Psoas muscle (tissue), 8 donors: Measurements from ENCODE around the gene BRD4. TPM values are rescaled to one million over a fixed set of nuclear protein-coding genes. Genes with fewer than 3 reads are reported as not detected.
A peak's percentile ranks its signal among the peaks of the same experiment; 100 is the strongest.

ENCODE experiments used
- ATAC-seq, 4 donors: fragments of 200-7000 bp; cut with Tn5 transposase; one replicate each; pipeline ENCODE4 v1.9.1; 2020; ENCODE audit warnings: moderate library complexity in 3 of 4, mild to moderate bottlenecking in 2 of 4
- DNase-seq, 2 donors: peaks; one replicate each; pipeline ENCODE4 v3.0.0-alpha.2; 2020
- H3K27ac ChIP-seq: fragments of 200-600 bp; one replicate; pipeline ENCODE4 v1.8.0; 2022
- H3K27me3 ChIP-seq, 3 donors: fragments of 200-600 bp in 1 of 3; one replicate each; pipeline versions ENCODE4 v1.6.1 to v1.8.0; 2013 to 2022; ENCODE audit warnings: low read length in 2 of 3, mild to moderate bottlenecking in 2 of 3, moderate library complexity in 1 of 3; ENCODE audit not compliant: insufficient read depth in 3 of 3
- H3K36me3 ChIP-seq, 2 donors: fragments of 200-600 bp in 1 of 2; one replicate each; pipeline versions ENCODE4 v1.6.1 to v1.8.0; 2013 to 2022; ENCODE audit warnings: low read depth in 1 of 2, mild to moderate bottlenecking in 1 of 2, moderate library complexity in 1 of 2; ENCODE audit not compliant: insufficient read depth in 1 of 2
- H3K4me1 ChIP-seq: fragments of 200-600 bp; one replicate; pipeline ENCODE4 v1.8.0; 2022
- H3K4me3 ChIP-seq: fragments of 200-600 bp; one replicate; pipeline ENCODE4 v1.8.0; 2022; ENCODE audit warnings: mild to moderate bottlenecking
- H3K9me3 ChIP-seq: fragments of 200-600 bp; one replicate; pipeline ENCODE4 v1.8.0; 2022
- WGBS, 3 donors: extraction: QIAGEN DNeasy Blood & Tissue Kit; methylation state at CpG; one replicate each; pipeline versions ENCODE4 v1.1.6 to v1.1.7; 2013; 5-methylcytosine and 5-hydroxymethylcytosine counted together
- intact Hi-C, 2 donors: fragments of 100-400 bp; cut with DNase I; formaldehyde crosslinking; loops; one replicate each; pipeline versions ENCODE4 v1.11.0 to v1.14.2; 2022
- polyA plus RNA-seq, 3 donors: library from polyadenylated mRNA; stranded (reverse); fragments of 200-250 nt; gene quantifications; one replicate each; pipeline ENCODE4 v1.2.3, GENCODE V29; 2013
- total RNA-seq, 4 donors: library from RNA; stranded (reverse); fragmentation: NEBNext Ultra II Directional in 2 of 4; extraction: Animal tissue kit (Norgen Biotek cat#: 25700) in 2 of 4; gene quantifications; one replicate each; pipeline versions ENCODE4 v1.2.1 to v1.2.4, GENCODE V29; 2021 to 2023
- TF ChIP-seq, protein P1 (sequence below): fragments of 200-600 bp; IDR thresholded peaks from one replicate; pipeline ENCODE4 v1.8.0; 2022; ENCODE audit warnings: antibody characterized with exemption
- donor health status: healthy with polysubstance abuse.
- donor health status: DM: no; HTN: no; CAD: no; lungs with moderate emphysema.
- donor health status: Bipolar disorder and iron deficiency.
- donor health status: healthy.
- donor health status: DM: yes; HTN: yes; CAD: no.
- donor health status: DM: no; HTN: no; CAD: no.
- donor health status: DM: no; HTN: no; CAD: no.
- donor health status: DM: yes; HTN: yes; CAD: no.

BRD4 gene
- total and polyA plus RNA-seq, 7 donors = 42.6 to 120 (median 98.6) TPM

DNA sequence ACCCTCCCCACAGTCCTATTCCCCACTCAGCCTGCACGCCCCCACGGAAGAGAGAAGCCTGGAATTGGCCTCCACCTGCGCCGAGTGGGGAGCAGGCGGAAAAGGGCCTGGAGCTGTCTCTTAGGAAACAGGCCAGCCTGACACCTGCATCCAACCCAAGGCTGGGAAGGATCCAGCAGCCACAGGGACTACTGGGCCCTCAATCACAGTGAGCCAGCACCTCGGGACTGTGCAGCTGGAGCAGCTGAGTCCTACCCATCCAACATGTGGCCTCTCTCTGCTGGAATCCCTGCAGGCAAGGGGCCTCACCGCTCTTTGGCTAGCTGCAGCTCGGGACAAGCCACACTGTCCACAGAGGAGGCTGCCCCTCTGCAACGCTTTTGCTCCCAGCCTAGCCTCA, 91.8 kb downstream of the BRD4 start:
- no peaks in the 10 kb centered on the region for H3K27me3 ChIP-seq
- no peak overlapping the region for H3K4me3 ChIP-seq
- ATAC-seq (peak in 1 of 4 donors; percentile 19), DNase-seq (no peak)
- H3K36me3 ChIP-seq = peaks cover 10 to 80% of the 10 kb centered on the region in 2 donors
- WGBS, 3 donors = 66 to 71% (median 69%) methylated on average over 9 of the region's 9 CpGs
- no peak overlapping the region for H3K27ac ChIP-seq
- intact Hi-C loops = no loop called here
- no peaks in the 10 kb centered on the region for H3K9me3 ChIP-seq
- H3K4me1 ChIP-seq = no peaks in the 10 kb centered on the region
- TF ChIP-seq, protein P1, sequence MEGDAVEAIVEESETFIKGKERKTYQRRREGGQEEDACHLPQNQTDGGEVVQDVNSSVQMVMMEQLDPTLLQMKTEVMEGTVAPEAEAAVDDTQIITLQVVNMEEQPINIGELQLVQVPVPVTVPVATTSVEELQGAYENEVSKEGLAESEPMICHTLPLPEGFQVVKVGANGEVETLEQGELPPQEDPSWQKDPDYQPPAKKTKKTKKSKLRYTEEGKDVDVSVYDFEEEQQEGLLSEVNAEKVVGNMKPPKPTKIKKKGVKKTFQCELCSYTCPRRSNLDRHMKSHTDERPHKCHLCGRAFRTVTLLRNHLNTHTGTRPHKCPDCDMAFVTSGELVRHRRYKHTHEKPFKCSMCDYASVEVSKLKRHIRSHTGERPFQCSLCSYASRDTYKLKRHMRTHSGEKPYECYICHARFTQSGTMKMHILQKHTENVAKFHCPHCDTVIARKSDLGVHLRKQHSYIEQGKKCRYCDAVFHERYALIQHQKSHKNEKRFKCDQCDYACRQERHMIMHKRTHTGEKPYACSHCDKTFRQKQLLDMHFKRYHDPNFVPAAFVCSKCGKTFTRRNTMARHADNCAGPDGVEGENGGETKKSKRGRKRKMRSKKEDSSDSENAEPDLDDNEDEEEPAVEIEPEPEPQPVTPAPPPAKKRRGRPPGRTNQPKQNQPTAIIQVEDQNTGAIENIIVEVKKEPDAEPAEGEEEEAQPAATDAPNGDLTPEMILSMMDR = no peak

DNA sequence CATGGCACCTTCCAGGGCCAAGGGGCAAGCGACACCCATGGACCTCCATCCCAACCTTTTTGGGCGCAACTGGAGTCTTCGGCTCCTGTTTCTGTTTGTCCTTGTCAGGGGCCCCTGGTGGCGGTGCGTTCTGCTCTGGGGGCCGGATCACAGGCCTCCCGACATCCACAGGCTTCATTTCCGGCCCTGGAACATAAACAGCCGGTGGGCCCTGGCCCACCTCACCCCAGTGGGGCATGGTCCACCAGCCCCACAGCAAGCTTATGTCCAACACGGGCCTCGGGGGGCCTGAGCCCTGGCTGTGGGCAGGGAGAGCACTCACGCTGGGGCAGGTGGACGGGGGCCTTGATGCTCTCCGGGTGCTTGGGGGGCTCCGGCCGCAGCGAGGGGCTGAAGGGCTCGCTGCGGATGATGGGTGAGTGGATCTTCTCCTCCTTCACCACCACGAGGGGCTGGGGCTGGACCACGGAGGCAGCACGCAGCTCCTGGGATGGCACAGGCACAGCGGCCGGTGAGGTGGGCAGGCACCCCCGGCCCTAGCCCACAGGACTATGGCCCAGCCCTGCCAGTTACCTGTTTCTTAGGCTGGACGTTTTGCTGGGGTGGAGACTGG, 92.9 kb downstream of the BRD4 start:
- no peak for ATAC-seq
- no peak overlapping the region for H3K27ac ChIP-seq
- intact Hi-C loops = no loop called here

DNA sequence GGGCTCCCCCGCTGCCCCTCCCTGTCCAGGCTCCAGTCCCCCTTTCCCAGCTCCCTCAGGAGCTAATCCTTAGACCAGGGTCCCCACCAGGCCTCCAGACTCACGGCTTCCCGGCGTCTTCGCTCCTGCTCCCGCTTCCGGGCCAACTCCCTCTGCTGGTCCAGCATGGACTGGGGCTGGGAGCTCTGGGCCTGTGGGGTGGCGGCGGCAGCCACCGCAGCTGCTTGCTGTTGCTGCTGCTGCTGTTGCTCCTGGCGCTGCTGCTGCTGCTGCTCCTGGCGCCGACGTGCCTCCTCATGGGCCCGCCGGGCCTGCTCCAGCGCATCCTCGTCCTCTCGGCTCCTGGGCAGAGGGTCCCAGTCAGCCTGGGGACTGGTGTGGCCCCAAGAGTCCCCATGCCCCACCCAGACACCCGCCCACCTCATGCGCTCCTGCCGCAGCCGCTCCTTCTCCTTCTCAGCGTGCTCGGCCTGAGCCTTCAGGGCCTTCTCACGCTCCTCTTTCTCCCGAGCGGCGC, 93.6 kb downstream of the BRD4 start:
- Histone ChIP-seq H3K27me3 (no peaks in the 10 kb centered on the region), H3K4me1 (no peaks in the 10 kb centered on the region), H3K27ac (peak overlapping the region; percentile 60), H3K4me3 (no peak overlapping the region), H3K36me3 (peaks cover 10 to 72% of the 10 kb centered on the region in 2 donors), H3K9me3 (no peaks in the 10 kb centered on the region)
- 84 to 88% (median 87%) methylated on average over 17 to 29 of the region's 29 CpGs for WGBS, 3 donors
- intact Hi-C loops = no loop called here
- TF ChIP-seq, protein P1 = peak; percentile 17
- ATAC-seq (peak in 2 of 4 donors; percentile 10 to 11), DNase-seq (no peak)

More for the DNA sequence above, 92.9 kb downstream of the BRD4 start:
- H3K4me1 ChIP-seq = no peaks in the 10 kb centered on the region
- H3K36me3 ChIP-seq = peaks cover 10 to 77% of the 10 kb centered on the region in 2 donors
- no peak for DNase-seq
- no peaks in the 10 kb centered on the region for H3K9me3 ChIP-seq
- H3K27me3 ChIP-seq = no peaks in the 10 kb centered on the region
- 91 to 94% (median 92%) methylated on average over 25 to 26 of the region's 26 CpGs for WGBS, 3 donors
- no peak overlapping the region for H3K4me3 ChIP-seq
- TF ChIP-seq, protein P1 = no peak

DNA sequence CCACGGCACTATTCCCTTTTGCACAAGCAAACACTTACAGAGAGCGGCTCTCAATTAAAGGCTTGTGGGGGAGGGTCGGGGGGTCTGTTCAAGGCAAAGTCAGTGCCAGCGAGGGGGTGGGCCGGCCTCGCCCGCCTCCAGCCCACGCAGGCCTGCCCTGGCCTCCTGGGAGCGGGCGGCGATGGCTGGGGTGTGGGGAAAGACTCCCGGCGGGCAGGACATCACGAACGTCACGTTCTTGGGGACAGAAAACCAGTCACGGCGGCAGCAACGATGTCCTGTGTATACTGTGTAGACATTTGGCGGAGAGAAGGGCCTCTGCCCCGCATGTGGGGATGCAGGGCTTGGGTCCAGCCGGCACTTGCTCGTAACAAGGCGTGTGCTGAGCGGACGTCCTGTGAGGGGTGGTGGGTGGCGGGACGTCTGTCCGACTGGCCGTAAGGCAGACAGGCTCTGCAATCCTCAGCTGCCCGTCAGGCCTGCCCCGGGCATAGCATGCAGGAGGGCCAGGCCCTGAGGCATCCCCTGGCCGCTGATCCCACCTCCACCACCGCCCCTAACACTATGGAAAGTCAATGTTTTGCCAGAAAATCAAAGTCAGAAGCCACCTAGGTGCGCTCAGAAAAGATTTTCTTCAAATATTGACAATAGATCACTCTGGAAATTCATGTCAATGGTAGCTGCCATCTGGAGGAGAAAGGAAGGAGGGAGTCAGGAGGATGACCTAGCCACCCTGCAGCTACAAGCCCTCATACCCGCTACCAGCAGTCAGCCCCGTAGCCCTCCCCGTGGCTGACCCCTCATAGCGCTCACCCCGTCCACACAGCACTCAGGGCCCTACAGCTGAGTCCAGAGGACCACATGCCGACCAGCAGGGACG, 94.3 kb downstream of the BRD4 start:
- 88 to 91% (median 88%) methylated on average over 42 of the region's 42 CpGs for WGBS, 3 donors
- H3K27me3 ChIP-seq = no peaks in the 10 kb centered on the region
- no peak overlapping the region for H3K4me3 ChIP-seq
- H3K36me3 ChIP-seq = peaks cover 10 to 70% of the 10 kb centered on the region in 2 donors
- intact Hi-C loops = no loop called here
- peak in 2 of 4 donors; percentile 7 to 9 for ATAC-seq
- peak overlapping the region; percentile 60 for H3K27ac ChIP-seq
- H3K4me1 ChIP-seq = no peaks in the 10 kb centered on the region
- TF ChIP-seq, protein P1 = no peak
- H3K9me3 ChIP-seq = no peaks in the 10 kb centered on the region
- DNase-seq = no peak
